Right lobe of liver (tissue), 4 donors: ENCODE data around the gene URGCP.

Experiments
- POLR2A ChIP-seq: fragments of 450-650 bp; IDR thresholded peaks from one replicate; pipeline ENCODE4 v1.6.1; 2017; ENCODE audit warnings: antibody characterized with exemption, mild to moderate bottlenecking
- TF ChIP-seq, protein P1 (sequence below), 4 donors: fragments of 200-600 bp in 3 of 4; fragments of 450-650 bp in 1 of 4; IDR thresholded peaks; one replicate each; pipeline versions ENCODE4 v1.5.1 to v1.8.0; 2016 to 2022; ENCODE audit warnings: antibody characterized with exemption in 4 of 4, mild to moderate bottlenecking in 2 of 4
- donor health status: DM: no; HTN: no; CAD: no.
- donor health status: DM: no; HTN: no; CAD: no.
- donor health status: DM: no; HTN: yes; CAD: no.

DNA sequence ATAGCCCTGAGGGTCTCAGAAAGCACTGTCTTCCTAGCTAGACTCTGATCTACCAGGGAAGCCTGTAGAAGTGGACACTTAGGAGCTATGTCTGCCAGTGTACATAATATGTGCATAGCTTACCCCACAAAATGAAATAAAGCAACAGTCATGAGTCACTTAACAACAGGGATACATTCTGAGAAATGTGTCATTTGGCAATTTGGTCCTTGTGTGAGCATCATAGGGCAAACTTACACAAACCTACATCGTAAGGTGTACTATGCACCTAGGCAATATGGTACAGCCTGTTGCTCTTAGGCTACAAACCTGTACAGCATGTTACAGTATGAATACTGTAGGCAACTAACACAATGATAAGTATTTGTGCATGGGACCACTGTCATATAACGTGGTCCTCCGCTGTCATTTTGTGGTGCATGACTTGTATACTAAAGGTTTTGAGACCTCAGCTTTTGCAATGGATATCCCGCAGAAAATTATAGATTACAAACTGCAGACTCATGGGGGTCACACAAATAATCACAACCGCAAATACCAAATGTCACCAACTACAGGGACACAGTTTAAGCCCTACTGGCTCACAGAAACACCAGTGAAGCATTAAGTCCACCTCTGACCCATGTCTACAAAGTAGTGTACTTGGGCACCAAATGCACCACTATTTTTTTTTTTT, 1.7 kb downstream of the URGCP start:
- TF ChIP-seq, protein P1, sequence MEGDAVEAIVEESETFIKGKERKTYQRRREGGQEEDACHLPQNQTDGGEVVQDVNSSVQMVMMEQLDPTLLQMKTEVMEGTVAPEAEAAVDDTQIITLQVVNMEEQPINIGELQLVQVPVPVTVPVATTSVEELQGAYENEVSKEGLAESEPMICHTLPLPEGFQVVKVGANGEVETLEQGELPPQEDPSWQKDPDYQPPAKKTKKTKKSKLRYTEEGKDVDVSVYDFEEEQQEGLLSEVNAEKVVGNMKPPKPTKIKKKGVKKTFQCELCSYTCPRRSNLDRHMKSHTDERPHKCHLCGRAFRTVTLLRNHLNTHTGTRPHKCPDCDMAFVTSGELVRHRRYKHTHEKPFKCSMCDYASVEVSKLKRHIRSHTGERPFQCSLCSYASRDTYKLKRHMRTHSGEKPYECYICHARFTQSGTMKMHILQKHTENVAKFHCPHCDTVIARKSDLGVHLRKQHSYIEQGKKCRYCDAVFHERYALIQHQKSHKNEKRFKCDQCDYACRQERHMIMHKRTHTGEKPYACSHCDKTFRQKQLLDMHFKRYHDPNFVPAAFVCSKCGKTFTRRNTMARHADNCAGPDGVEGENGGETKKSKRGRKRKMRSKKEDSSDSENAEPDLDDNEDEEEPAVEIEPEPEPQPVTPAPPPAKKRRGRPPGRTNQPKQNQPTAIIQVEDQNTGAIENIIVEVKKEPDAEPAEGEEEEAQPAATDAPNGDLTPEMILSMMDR (IDR thresholded peaks at IDR 0.05) = no peak
- TF ChIP-seq POLR2A = no peak
